ENCODE measurements around the gene SLC18A2.

GRCh38 chr10:117257721-117258120 lies 16.8 kb downstream of the SLC18A2 start:
- no peak for TF ChIP-seq EZH2 (IDR thresholded peaks at IDR 0.05; ENCODE audit: borderline replicate concordance, low read length)
- TF ChIP-seq, protein P1, sequence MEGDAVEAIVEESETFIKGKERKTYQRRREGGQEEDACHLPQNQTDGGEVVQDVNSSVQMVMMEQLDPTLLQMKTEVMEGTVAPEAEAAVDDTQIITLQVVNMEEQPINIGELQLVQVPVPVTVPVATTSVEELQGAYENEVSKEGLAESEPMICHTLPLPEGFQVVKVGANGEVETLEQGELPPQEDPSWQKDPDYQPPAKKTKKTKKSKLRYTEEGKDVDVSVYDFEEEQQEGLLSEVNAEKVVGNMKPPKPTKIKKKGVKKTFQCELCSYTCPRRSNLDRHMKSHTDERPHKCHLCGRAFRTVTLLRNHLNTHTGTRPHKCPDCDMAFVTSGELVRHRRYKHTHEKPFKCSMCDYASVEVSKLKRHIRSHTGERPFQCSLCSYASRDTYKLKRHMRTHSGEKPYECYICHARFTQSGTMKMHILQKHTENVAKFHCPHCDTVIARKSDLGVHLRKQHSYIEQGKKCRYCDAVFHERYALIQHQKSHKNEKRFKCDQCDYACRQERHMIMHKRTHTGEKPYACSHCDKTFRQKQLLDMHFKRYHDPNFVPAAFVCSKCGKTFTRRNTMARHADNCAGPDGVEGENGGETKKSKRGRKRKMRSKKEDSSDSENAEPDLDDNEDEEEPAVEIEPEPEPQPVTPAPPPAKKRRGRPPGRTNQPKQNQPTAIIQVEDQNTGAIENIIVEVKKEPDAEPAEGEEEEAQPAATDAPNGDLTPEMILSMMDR (IDR thresholded peaks at IDR 0.05; ENCODE audit: low read length): no peak

Data from OCI-LY1 (cell line).